ENCODE measurements around the gene C4orf50.

The C4orf50 gene

DNA sequence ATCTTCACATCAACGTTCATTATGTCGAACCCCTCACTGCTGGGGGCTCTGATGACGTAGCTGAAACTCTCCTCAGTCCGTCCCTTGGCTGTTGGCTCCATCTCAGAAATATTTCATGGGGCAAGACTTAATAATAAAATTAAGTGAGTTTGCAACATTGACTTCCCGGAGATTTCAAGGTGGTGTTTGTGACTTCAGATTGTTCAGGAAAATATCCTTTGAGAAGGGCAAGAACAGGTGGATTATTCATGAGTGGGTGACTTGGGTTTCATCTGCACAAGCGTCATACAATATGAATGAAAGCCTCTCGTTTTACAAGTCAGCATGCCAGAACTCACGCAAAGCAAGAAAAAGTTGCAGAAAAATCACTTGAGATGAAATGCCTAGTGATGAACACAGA is at the start of gene C4orf50:
C4orf50 (minus strand) TSS at position 101 of the 400 bp plus-strand sequence.
- Mint-ChIP-seq H3K9me3 (no peaks in the 10 kb centered on the region), H3K36me3 (ENCODE audit: low read depth) (no peaks in the 10 kb centered on the region), H3K27me3 (ENCODE audit: low read depth) (peaks cover 33% of the 10 kb centered on the region), H3K27ac (no peak within 1 kb of the TSS), H3K4me1 (peaks cover 5% of the 10 kb centered on the region), H3K4me3 (no peak within 1 kb of the TSS)
- TF ChIP-seq, protein P1, sequence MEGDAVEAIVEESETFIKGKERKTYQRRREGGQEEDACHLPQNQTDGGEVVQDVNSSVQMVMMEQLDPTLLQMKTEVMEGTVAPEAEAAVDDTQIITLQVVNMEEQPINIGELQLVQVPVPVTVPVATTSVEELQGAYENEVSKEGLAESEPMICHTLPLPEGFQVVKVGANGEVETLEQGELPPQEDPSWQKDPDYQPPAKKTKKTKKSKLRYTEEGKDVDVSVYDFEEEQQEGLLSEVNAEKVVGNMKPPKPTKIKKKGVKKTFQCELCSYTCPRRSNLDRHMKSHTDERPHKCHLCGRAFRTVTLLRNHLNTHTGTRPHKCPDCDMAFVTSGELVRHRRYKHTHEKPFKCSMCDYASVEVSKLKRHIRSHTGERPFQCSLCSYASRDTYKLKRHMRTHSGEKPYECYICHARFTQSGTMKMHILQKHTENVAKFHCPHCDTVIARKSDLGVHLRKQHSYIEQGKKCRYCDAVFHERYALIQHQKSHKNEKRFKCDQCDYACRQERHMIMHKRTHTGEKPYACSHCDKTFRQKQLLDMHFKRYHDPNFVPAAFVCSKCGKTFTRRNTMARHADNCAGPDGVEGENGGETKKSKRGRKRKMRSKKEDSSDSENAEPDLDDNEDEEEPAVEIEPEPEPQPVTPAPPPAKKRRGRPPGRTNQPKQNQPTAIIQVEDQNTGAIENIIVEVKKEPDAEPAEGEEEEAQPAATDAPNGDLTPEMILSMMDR (IDR thresholded peaks at IDR 0.05; ENCODE audit: unreplicated experiment in 3 of 3), result no peak

DNA sequence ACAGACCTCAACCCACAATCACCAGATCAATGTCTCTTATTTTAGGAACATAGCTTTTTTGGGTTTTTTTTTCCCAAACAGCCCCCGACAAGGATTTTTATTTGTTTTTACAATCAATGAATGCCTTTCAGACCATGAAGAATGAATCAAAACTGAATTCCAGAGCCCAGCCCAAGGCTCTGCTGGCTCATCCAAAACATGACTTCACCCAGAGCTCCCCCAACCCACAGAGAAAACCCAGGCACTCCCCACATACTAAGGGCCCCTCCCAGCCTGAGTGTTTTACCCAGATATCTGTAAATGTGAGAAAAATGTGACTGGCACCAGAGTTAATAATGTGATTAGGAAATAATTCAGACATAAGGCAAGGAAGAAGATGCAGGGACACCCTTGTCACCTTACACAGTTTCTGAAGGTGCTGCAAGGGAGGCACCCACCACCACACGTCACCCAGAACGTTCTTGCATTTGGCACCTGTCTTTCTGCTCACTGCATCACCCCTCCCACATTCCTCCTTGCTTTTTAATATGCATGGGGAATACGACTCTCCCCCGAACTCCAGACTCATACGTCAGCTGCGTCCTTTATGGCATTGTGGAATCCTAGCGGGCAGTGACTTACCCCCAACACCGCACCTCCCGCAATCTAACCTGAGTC is 47.8 kb upstream of the C4orf50 start:
- Mint-ChIP-seq H3K4me1 (peaks cover 5% of the 10 kb centered on the region), H3K27ac (no peak overlapping the region), H3K36me3 (ENCODE audit: low read depth) (no peaks in the 10 kb centered on the region)

GRCh38 chr4:6065166-6065565 is 46.9 kb upstream of the C4orf50 start:
- H3K4me1 Mint-ChIP-seq, result peaks cover 5% of the 10 kb centered on the region
- peaks cover 27% of the 10 kb centered on the region for H3K27me3 Mint-ChIP-seq (ENCODE audit: low read depth)
- TF ChIP-seq, protein P1 (IDR thresholded peaks at IDR 0.05; ENCODE audit: unreplicated experiment in 3 of 3), result no peak
- H3K27ac Mint-ChIP-seq, result no peak overlapping the region
- H3K36me3 Mint-ChIP-seq (ENCODE audit: low read depth), result no peaks in the 10 kb centered on the region
- H3K9me3 Mint-ChIP-seq, result peaks cover 2% of the 10 kb centered on the region
- H3K4me3 Mint-ChIP-seq, result no peak overlapping the region

More for the DNA sequence above, 47.8 kb upstream of the C4orf50 start:
- peaks cover 27% of the 10 kb centered on the region for H3K27me3 Mint-ChIP-seq (ENCODE audit: low read depth)
- H3K4me3 Mint-ChIP-seq, result no peak overlapping the region
- no peaks in the 10 kb centered on the region for H3K9me3 Mint-ChIP-seq
- TF ChIP-seq, protein P1 (IDR thresholded peaks at IDR 0.05; ENCODE audit: unreplicated experiment in 3 of 3), result no peak

- Mint-ChIP-seq H3K4me3 (no peak overlapping the region), H3K9me3 (peaks cover 4% of the 10 kb centered on the region), H3K27me3 (ENCODE audit: low read depth) (peaks cover 26% of the 10 kb centered on the region), H3K4me1 (peaks cover 5% of the 10 kb centered on the region), H3K27ac (no peak overlapping the region), H3K36me3 (ENCODE audit: low read depth) (no peaks in the 10 kb centered on the region)
- TF ChIP-seq, protein P1 (IDR thresholded peaks at IDR 0.05; ENCODE audit: unreplicated experiment in 3 of 3), result no peak
Observed at GRCh38 chr4:6064383-6064782, 46.2 kb upstream of the C4orf50 start.

GRCh38 chr4:6063684-6064083 is 45.5 kb upstream of the C4orf50 start:
- H3K4me3 Mint-ChIP-seq, result no peak overlapping the region
- no peaks in the 10 kb centered on the region for H3K36me3 Mint-ChIP-seq (ENCODE audit: low read depth)
- peaks cover 23% of the 10 kb centered on the region for H3K27me3 Mint-ChIP-seq (ENCODE audit: low read depth)
- H3K9me3 Mint-ChIP-seq, result peaks cover 8% of the 10 kb centered on the region
- H3K4me1 Mint-ChIP-seq, result peaks cover 5% of the 10 kb centered on the region
- TF ChIP-seq, protein P1 (IDR thresholded peaks at IDR 0.05; ENCODE audit: unreplicated experiment in 3 of 3), result no peak
- no peak overlapping the region for H3K27ac Mint-ChIP-seq

- Mint-ChIP-seq H3K27me3 (ENCODE audit: low read depth) (peaks cover 14% of the 10 kb centered on the region), H3K4me3 (no peak overlapping the region), H3K27ac (no peak overlapping the region), H3K9me3 (peaks cover 14% of the 10 kb centered on the region), H3K4me1 (no peaks in the 10 kb centered on the region), H3K36me3 (ENCODE audit: low read depth) (no peaks in the 10 kb centered on the region)
- TF ChIP-seq, protein P1 (IDR thresholded peaks at IDR 0.05; ENCODE audit: unreplicated experiment in 3 of 3), result no peak
Observed at GRCh38 chr4:6062133-6062532, 43.9 kb upstream of the C4orf50 start.

All from nephron (organoid).